ENCODE measurements around the gene FILIP1L. TPM values are rescaled to one million over a fixed set of nuclear protein-coding genes. Genes with fewer than 3 reads are reported as not detected.

Gene FILIP1L
- total RNA-seq, 1 donor from 2014 or later, result 33.4 TPM

DNA sequence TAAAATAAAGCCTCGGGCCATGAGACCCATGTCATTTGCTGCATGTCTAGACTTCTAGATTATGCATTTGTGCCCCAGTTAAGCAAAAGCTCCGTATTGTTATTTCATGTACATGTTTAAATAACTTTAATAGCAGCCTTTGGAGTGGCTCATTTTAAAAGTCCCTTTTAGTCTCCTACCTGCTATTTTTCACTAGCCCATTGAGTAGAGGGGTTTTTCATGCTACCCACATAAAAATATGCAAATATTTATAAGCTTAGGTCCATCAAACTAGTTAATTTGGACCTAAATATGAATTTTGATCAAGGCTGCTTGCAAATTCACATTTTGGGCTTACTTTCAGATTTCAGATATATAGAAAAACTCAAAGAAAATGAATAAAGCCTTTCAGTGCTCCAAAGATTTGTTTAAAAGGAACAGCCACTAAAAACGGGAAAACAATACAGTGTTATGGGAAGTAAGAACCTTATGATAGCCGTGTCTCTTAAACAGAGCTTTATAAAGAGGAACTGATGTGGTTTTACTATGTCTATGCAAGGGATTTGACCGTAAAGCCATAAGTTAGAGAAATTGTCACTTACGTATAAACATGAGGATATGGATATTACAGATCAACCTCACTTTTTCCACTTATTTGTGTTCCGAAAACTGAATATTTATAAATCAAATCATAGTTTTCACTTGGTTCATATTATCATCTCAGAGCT is 30.0 kb downstream of the FILIP1L start:
- TF ChIP-seq, protein P1, sequence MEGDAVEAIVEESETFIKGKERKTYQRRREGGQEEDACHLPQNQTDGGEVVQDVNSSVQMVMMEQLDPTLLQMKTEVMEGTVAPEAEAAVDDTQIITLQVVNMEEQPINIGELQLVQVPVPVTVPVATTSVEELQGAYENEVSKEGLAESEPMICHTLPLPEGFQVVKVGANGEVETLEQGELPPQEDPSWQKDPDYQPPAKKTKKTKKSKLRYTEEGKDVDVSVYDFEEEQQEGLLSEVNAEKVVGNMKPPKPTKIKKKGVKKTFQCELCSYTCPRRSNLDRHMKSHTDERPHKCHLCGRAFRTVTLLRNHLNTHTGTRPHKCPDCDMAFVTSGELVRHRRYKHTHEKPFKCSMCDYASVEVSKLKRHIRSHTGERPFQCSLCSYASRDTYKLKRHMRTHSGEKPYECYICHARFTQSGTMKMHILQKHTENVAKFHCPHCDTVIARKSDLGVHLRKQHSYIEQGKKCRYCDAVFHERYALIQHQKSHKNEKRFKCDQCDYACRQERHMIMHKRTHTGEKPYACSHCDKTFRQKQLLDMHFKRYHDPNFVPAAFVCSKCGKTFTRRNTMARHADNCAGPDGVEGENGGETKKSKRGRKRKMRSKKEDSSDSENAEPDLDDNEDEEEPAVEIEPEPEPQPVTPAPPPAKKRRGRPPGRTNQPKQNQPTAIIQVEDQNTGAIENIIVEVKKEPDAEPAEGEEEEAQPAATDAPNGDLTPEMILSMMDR (conservative IDR thresholded peaks at IDR 0.05; ENCODE audit: low read depth, low read length), result no peak
- H3K4me3 ChIP-seq (ENCODE audit: low read depth, low read length), result no peak overlapping the region

DNA sequence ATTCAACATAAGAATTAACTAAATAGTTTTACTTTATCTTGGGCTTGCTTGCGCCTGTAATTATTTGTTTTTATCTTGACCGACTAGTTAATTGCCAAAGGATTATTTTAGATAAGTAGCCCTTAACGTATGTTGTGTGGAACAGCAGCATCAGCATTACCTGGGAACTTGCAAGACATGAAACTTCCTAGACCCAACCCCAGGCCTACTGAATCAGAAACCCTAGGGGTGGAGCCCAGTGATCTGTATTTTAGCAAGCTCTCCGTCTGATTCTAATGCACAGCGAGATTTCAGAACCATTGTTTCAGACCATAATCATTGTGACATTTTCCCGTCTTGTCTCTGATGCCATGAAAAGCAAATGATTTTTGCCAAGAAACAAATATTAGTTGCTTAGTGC is 31.1 kb downstream of the FILIP1L start:
- no peak for DNase-seq (ENCODE audit: low read depth)
- H3K4me3 ChIP-seq (ENCODE audit: low read depth, low read length), result no peak overlapping the region
- TF ChIP-seq, protein P1 (conservative IDR thresholded peaks at IDR 0.05; ENCODE audit: low read depth, low read length), result no peak

More for the DNA sequence above, 30.0 kb downstream of the FILIP1L start:
- DNase-seq (ENCODE audit: low read depth), result no peak

DNA sequence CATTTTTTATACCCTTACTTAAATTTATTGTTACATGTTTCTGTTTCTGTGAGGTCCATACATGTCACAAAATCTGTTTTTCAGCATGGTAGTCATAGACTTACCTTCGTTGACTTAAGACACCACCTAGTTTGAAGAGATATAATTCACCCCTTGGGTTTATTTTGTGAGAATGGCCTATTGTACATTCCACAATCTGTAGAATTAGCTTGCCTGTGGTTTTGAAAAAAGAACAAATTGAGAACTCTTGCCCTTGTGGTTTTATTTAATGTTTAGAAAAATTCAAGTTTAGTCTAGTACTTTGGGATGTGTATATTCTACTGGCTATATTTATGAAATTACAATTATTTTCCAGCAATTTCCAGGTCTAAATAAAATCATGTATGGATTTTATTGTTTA is 31.6 kb downstream of the FILIP1L start:
- TF ChIP-seq, protein P1 (conservative IDR thresholded peaks at IDR 0.05; ENCODE audit: low read depth, low read length), result no peak
- DNase-seq (ENCODE audit: low read depth), result no peak
- no peak overlapping the region for H3K4me3 ChIP-seq (ENCODE audit: low read depth, low read length)

DNA sequence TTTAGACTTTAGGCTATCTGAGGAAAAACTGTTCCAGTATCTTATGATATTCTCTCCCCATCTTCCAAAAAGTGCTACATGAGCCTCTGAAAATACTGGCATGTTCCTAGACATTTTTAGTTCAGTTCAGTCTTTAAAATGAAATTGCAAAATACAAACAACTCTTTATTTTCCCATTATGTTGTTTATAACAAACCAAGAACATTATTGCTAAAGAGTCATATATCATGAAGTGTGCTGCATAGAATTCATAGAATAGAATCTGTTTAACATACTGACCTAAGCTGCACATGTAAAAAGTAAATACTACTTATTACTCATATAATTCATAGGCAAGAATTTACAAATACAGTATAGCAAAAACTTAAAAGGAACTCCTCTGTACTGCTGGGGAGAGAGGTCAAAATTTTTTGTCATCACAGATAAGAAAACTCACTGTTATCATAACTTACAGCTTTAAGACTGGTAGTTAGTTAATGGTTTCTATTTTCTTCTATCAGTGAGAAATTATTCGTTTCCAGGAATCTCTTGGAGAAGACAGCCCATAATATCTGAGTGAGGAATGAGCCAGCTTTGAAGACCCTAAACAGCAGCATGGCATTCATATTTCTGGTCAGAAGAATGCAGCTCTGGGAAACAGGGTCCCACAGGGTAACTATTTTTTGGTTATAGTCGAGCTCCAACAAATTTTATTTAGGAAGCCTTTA is 32.2 kb downstream of the FILIP1L start:
- no peak for DNase-seq (ENCODE audit: low read depth)
- TF ChIP-seq, protein P1 (conservative IDR thresholded peaks at IDR 0.05; ENCODE audit: low read depth, low read length), result no peak

DNA sequence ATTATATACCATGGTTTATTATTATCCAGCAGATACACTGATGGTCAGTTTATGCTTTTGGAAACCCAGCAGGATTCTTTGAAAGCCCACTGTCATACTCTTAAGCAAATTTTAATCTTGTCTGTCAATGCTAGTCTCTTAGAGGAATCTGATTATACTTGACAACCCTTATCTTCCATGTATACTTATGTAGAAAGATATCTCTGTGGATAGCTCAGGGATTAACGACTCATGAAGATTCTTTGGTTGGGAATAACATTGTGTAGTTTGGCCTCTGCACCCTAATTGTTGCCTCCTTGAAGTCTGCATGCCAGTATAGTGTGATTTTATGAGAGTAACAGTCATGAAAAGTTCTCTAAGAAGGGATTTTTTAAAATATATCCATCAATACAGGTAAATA is 33.0 kb downstream of the FILIP1L start:
- TF ChIP-seq, protein P1 (conservative IDR thresholded peaks at IDR 0.05; ENCODE audit: low read depth, low read length), result no peak
- no peak overlapping the region for H3K4me3 ChIP-seq (ENCODE audit: low read depth, low read length)
- no peak for DNase-seq (ENCODE audit: low read depth)

More for the DNA sequence above, 32.2 kb downstream of the FILIP1L start:
- no peak overlapping the region for H3K4me3 ChIP-seq (ENCODE audit: low read depth, low read length)

DNA sequence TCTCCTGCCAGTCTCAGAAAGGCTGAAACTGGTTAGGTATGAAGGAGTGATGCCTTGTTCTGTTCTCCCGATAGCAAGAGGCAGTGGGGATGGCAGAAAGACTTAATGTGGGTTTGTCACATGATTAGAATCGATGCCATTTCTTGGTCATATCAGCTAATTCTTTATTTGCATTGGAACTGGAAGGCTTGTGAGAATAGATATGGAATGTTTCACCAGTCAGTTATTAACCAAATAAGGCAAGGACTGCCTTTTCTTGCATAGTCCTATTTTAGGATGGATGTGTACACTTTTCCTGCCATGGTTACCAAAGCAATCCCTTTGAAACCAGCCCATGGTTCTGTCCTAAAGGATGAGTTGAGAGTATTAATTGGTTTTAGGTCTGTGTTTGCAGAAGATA is 33.7 kb downstream of the FILIP1L start:
- TF ChIP-seq, protein P1 (conservative IDR thresholded peaks at IDR 0.05; ENCODE audit: low read depth, low read length), result no peak
- DNase-seq (ENCODE audit: low read depth), result no peak
- H3K4me3 ChIP-seq (ENCODE audit: low read depth, low read length), result no peak overlapping the region
